ENCODE measurements around the gene ANKS3. TPM values are rescaled to one million over a fixed set of nuclear protein-coding genes. Genes with fewer than 3 reads are reported as not detected.

Gene ANKS3
- total RNA-seq, 4 donors from 2014 or later = 6.7 to 16.6 (median 9.0) TPM

DNA sequence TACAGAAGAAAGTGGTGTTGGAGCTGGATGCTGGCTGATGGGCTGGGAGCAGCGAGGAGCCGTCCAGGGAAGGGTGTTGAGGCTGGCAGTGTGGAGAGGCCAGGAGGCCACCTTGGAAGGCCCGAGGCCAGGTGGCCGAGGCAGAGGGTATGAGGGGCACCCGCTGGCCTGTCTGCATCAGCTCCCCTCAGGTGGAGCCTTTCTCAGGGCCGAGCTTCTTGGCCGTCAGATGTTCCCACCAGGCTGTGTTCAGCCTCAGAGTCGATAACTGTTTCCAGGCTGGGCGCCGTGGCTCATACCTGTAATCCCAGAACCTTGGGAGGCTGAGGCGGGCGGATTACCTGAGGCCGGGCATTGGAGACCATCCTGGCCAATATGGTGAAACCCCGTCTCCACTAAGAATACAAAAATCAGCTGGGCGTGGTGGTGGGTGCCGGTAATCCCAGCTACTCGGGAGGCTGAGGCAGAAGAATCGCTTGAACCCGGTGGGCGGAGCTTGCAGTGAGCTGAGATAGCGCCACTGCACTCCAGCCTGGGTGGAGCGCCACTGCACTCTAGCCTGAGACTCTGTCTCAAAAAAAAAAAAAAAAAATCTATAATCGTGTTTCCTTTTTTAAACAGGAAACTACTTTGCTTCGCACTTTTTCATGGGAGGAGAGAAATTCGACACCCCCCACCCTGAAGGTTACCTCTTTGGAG lies 84.2 kb downstream of the ANKS3 start:
- DNase-seq (no peak), ATAC-seq (no peak)
- Histone ChIP-seq H3K9me3 (no peaks in the 10 kb centered on the region), H3K27me3 (no peaks in the 10 kb centered on the region), H3K4me3 (no peak overlapping the region), H3K36me3 (peaks cover 0 to 44% of the 10 kb centered on the region in 2 donors), H3K27ac (peak overlapping the region in 1 of 4 donors; percentile 27), H3K4me1 (peaks cover 0 to 3% of the 10 kb centered on the region in 2 donors)
- in situ Hi-C loops (cut with MboI; ENCODE audit: low sequenced_read_pairs in 4 of 4) (no loop called here), intact Hi-C loops (cut with DNase I; ENCODE audit: low total_unique reads) (no loop called here)
- TF ChIP-seq, protein P1, sequence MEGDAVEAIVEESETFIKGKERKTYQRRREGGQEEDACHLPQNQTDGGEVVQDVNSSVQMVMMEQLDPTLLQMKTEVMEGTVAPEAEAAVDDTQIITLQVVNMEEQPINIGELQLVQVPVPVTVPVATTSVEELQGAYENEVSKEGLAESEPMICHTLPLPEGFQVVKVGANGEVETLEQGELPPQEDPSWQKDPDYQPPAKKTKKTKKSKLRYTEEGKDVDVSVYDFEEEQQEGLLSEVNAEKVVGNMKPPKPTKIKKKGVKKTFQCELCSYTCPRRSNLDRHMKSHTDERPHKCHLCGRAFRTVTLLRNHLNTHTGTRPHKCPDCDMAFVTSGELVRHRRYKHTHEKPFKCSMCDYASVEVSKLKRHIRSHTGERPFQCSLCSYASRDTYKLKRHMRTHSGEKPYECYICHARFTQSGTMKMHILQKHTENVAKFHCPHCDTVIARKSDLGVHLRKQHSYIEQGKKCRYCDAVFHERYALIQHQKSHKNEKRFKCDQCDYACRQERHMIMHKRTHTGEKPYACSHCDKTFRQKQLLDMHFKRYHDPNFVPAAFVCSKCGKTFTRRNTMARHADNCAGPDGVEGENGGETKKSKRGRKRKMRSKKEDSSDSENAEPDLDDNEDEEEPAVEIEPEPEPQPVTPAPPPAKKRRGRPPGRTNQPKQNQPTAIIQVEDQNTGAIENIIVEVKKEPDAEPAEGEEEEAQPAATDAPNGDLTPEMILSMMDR (IDR thresholded peaks at IDR 0.05 in 4 of 5, conservative IDR thresholded peaks at IDR 0.05 in 1 of 5) = no peak
- TF ChIP-seq POLR2A (IDR thresholded peaks at IDR 0.05) = no peak

DNA sequence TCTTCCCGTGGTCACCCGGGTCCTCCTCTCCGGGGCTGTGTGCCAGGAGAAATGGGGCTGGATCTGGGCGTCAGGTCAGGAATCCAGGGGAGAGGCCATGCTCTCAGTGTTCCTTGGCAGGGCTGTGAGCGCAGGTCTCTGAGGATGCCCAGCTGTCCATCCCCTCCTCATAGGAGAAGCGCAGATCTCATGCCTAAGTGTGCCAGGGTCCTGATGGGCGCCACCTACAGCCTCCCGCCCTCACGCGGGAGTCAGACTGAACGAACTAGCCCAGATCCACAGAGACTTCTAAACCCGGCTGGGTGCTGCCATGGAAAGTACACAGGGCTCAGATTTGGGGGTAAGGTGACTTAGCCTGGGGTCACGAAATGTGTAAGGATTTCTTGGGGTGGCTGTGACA lies 85.2 kb downstream of the ANKS3 start:
- H3K4me3 ChIP-seq = no peak overlapping the region
- peaks cover 0 to 38% of the 10 kb centered on the region in 2 donors for H3K36me3 ChIP-seq
- TF ChIP-seq, protein P1 (IDR thresholded peaks at IDR 0.05 in 4 of 5, conservative IDR thresholded peaks at IDR 0.05 in 1 of 5) = no peak
- TF ChIP-seq POLR2A (IDR thresholded peaks at IDR 0.05) = no peak
- DNase-seq (no peak), ATAC-seq (no peak)
- H3K4me1 ChIP-seq = peaks cover 0 to 3% of the 10 kb centered on the region in 2 donors
- in situ Hi-C loops (cut with MboI; ENCODE audit: low sequenced_read_pairs in 4 of 4) (no loop called here), intact Hi-C loops (cut with DNase I; ENCODE audit: low total_unique reads) (no loop called here)
- H3K27me3 ChIP-seq = no peaks in the 10 kb centered on the region
- no peaks in the 10 kb centered on the region for H3K9me3 ChIP-seq
- H3K27ac ChIP-seq = no peak overlapping the region

DNA sequence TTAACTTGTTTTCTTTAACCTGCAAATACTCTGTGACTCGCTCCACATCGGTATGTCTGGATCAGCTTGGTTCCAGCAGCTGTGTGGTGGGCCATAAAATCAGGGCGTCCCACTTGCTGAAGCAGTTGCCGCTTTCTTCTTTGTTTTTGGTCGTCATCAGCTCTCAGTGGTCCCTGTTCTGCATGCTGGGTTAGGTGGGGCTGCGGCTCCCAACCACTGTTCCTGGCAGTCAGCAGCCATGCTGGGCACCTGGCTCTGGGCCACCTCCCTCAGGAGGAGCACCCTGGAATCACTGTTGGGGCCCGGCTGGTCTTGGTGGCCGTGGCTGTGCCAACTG lies 86.5 kb downstream of the ANKS3 start:
- Histone ChIP-seq H3K36me3 (peaks cover 0 to 25% of the 10 kb centered on the region in 2 donors), H3K4me3 (no peak overlapping the region), H3K4me1 (peaks cover 0 to 3% of the 10 kb centered on the region in 2 donors), H3K27me3 (no peaks in the 10 kb centered on the region), H3K9me3 (no peaks in the 10 kb centered on the region), H3K27ac (no peak overlapping the region)
- intact Hi-C loops (cut with DNase I; ENCODE audit: low total_unique reads) = no loop called here
- ATAC-seq (no peak), DNase-seq (no peak)
- no peak for TF ChIP-seq POLR2A (IDR thresholded peaks at IDR 0.05)
- TF ChIP-seq, protein P1 (IDR thresholded peaks at IDR 0.05 in 4 of 5, conservative IDR thresholded peaks at IDR 0.05 in 1 of 5) = no peak
- in situ Hi-C loops (cut with MboI; ENCODE audit: low sequenced_read_pairs in 4 of 4) = no loop called here

DNA sequence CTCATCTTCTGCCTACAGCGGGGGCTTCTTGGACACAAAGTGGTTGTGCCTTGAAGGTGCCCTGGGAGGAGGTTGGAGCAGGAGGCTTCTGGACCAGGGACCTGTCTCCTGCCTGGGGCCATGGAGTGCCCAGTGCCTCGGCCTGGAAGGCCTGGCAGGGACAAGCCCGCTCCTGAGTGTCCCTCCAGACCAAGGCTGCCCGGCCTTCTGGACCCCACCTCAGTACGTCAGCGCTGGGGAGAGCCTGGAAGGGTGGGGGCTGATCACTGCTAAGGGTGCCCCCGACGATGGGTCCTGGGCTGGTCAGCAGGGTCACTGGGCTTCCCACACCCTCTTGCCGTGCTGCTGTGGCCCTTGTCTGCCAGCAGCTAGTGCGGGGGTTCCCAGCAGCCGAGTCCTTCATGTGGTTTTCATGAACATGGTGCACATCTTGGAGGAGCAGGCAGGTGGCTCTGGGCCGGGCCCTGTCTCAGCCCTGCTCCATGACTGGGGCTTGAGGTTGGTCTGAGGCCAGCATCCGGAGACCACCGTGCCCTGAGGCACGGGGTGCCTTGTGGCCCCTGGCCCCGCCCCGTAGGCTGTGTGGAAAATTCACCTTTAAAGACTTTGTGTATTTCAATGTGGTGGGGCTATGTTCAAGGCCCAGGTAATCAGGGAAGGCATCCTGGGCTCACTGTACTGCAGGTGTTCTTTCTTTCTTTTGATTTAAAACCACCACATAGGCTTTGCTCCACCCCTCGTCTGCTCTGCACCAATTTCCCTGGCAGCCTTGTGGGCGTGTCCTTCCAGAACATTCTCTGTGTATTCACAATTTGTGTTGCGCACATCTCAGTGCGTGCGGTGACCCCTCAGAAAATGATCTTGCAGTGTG lies 87.1 kb downstream of the ANKS3 start:
- Histone ChIP-seq H3K9me3 (no peaks in the 10 kb centered on the region), H3K4me1 (peaks cover 0 to 3% of the 10 kb centered on the region in 2 donors), H3K27me3 (no peaks in the 10 kb centered on the region), H3K27ac (no peak overlapping the region), H3K36me3 (peaks cover 0 to 19% of the 10 kb centered on the region in 2 donors), H3K4me3 (no peak overlapping the region)
- DNase-seq (no peak), ATAC-seq (no peak)
- in situ Hi-C loops (cut with MboI; ENCODE audit: low sequenced_read_pairs in 4 of 4) (no loop called here), intact Hi-C loops (cut with DNase I; ENCODE audit: low total_unique reads) (no loop called here)
- TF ChIP-seq, protein P1 (IDR thresholded peaks at IDR 0.05 in 4 of 5, conservative IDR thresholded peaks at IDR 0.05 in 1 of 5) = no peak
- no peak for TF ChIP-seq POLR2A (IDR thresholded peaks at IDR 0.05)

Small RNA genes within 50 kb of the gene (microRNA-seq; reads per million reads assigned to microRNA genes)
- gene MIR6769A (ENCODE audit: borderline replicate concordance in 2 of 2) = 0 reads per million in 2 donors

Other genes with a start within 250 kb of the ANKS3 start
- 10 to 100 TPM; 23.8 to 34.2 (median 25.4) TPM for gene CDIP1, start 195.5 kb downstream of the ANKS3 start, total RNA-seq
- under 1 TPM in 2 of 4 donors, not detected in 2; 0.15 to 0.59 TPM for gene C16orf96, start 177.9 kb downstream of the ANKS3 start, total RNA-seq
- 10 to 100 TPM; 13.5 to 19.0 (median 15.4) TPM for gene UBALD1, start 119.4 kb downstream of the ANKS3 start, total RNA-seq
- 10 to 100 TPM; 33.8 to 62.9 (median 55.0) TPM for gene MGRN1, start 109.4 kb downstream of the ANKS3 start, total RNA-seq
- 10 to 100 TPM in 1 of 4 donors, 1 to 10 TPM in 3; 7.4 to 10.2 (median 8.8) TPM for gene NUDT16L1, start 40.7 kb downstream of the ANKS3 start, total RNA-seq
- 1 to 10 TPM in 2 of 4 donors, under 1 TPM in 2; 0.44 to 1.2 (median 0.91) TPM for gene DNAAF8, start 266 bp upstream of the ANKS3 start, total RNA-seq
- 1 to 10 TPM; 6.3 to 7.3 (median 6.9) TPM for gene ZNF500, start 32.9 kb upstream of the ANKS3 start, total RNA-seq
- not detected for gene SEPTIN12, start 54.1 kb upstream of the ANKS3 start, total RNA-seq
- gene SMIM22, start 61.1 kb upstream of the ANKS3 start, total RNA-seq = not detected
- 10 to 100 TPM; 11.6 to 31.1 (median 26.0) TPM for gene ROGDI, start 68.4 kb upstream of the ANKS3 start, total RNA-seq
- gene GLYR1, start 113.0 kb upstream of the ANKS3 start, total RNA-seq = 10 to 100 TPM; 39.4 to 56.7 (median 53.0) TPM
- gene UBN1, start 113.2 kb upstream of the ANKS3 start, total RNA-seq = 10 to 100 TPM; 25.3 to 33.4 (median 28.2) TPM
- 10 to 100 TPM; 12.8 to 23.1 (median 18.3) TPM for gene PPL, start 202.9 kb upstream of the ANKS3 start, total RNA-seq
- gene SEC14L5, start 224.1 kb upstream of the ANKS3 start, total RNA-seq = 1 to 10 TPM in 3 of 4 donors, under 1 TPM in 1; 0.85 to 5.8 (median 1.5) TPM

All from gastrocnemius medialis (tissue), 4 donors.